BE2C (cell line): ENCODE measurements around the gene CORO2B.

ENCODE experiments used
- DNase-seq: peaks from one replicate; pipeline ENCODE4 v3.0.0-alpha.2; 2020
- H3K27me3 ChIP-seq: fragments of 250-450 bp; sonication (Bioruptor Pico); 2 replicates; pipeline ENCODE4 v1.5.1; 2020; ENCODE audit warnings: mild to moderate bottlenecking
- H3K36me3 ChIP-seq: fragments of 250-450 bp; sonication (Bioruptor Pico); 2 replicates; pipeline ENCODE4 v1.5.1; 2020; ENCODE audit warnings: mild to moderate bottlenecking
- H3K4me1 ChIP-seq: fragments of 250-450 bp; sonication (Bioruptor Pico); 2 replicates; pipeline ENCODE4 v1.5.1; 2020
- H3K4me3 ChIP-seq: 2 replicates; pipeline ENCODE4 v1.5.1; 2011; ENCODE audit warnings: low read depth, low read length
- H3K9me3 ChIP-seq: fragments of 250-450 bp; sonication (Bioruptor Pico); 2 replicates; pipeline ENCODE4 v1.5.1; 2020
- TF ChIP-seq, protein P1 (sequence below): IDR thresholded peaks from 2 replicates; pipeline ENCODE4 v1.5.1; 2012; ENCODE audit warnings: mild to moderate bottlenecking, low read depth, low read length

CORO2B gene

DNA sequence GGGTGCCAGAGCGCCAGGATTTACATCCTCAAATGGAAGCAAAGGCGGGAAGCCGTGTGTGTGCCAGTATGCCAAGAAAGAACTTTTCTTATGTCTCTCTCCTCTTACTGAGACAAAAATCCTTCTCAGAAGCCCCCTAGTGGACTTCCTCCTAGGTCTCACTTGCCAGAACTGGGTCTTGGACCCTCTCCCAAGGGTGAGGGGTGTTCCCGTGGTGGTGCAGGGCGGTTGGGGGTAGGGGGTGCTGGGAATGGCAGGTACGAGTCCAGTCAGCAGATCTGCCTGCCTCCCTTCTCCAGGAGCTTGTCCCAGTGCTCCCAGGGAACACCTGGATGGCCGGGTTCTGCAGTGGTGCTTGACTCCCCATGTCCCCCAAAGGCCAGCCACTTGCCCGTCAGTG is 52.0 kb downstream of the CORO2B start:
- H3K9me3 ChIP-seq: no peaks in the 10 kb centered on the region
- H3K4me1 ChIP-seq: peaks cover 38% of the 10 kb centered on the region
- H3K4me3 ChIP-seq: no peak overlapping the region
- TF ChIP-seq, protein P1, sequence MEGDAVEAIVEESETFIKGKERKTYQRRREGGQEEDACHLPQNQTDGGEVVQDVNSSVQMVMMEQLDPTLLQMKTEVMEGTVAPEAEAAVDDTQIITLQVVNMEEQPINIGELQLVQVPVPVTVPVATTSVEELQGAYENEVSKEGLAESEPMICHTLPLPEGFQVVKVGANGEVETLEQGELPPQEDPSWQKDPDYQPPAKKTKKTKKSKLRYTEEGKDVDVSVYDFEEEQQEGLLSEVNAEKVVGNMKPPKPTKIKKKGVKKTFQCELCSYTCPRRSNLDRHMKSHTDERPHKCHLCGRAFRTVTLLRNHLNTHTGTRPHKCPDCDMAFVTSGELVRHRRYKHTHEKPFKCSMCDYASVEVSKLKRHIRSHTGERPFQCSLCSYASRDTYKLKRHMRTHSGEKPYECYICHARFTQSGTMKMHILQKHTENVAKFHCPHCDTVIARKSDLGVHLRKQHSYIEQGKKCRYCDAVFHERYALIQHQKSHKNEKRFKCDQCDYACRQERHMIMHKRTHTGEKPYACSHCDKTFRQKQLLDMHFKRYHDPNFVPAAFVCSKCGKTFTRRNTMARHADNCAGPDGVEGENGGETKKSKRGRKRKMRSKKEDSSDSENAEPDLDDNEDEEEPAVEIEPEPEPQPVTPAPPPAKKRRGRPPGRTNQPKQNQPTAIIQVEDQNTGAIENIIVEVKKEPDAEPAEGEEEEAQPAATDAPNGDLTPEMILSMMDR: peak; percentile 30
- H3K27me3 ChIP-seq: no peaks in the 10 kb centered on the region
- no peak for DNase-seq
- no peaks in the 10 kb centered on the region for H3K36me3 ChIP-seq

DNA sequence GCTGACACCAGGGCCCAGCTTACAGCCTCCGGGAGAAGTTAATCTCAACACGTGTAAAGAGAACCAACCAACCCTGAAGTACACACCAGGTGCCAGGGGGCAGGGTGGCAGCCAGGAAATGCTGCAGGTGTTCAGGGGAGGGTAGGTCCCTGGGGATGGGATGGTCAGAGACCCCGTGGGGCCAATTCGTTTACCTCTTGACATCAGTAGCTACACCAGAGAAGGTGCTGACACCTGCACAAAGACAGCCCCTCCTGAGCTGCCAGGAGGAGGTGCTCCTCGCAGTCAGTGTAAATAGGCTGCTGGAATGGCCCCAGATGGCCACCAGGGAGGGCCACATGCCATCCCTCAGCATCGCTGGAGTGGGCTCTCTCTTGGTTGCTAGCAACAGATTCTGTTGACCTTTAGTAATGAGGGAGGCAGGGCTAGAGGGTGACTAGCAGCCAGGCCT is 52.8 kb downstream of the CORO2B start:
- Histone ChIP-seq H3K36me3 (no peaks in the 10 kb centered on the region), H3K9me3 (no peaks in the 10 kb centered on the region), H3K27me3 (no peaks in the 10 kb centered on the region), H3K4me3 (no peak overlapping the region), H3K4me1 (peaks cover 46% of the 10 kb centered on the region)
- TF ChIP-seq, protein P1: peak; percentile 28; the same call in 1 of the 2 replicates
- DNase-seq: no peak

DNA sequence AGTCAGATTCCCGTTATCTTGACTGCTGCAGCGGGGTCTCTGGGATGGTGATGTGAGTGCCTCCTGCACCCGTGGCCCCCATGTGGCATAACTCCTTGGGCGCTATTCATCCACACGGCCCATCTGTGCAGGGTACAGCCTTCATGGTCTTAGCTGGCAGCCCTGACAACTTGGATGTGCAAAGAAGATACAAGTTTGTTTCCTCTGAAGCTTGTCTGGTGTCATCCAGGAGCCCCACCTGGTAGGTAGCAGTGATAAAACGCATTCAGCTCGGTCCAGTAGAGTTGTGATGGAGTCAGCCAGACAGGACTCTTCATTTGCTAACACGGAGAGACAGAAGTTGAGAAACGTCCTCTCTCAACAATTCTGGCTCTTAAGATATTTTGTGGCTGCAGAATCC is 53.3 kb downstream of the CORO2B start:
- Histone ChIP-seq H3K4me1 (peaks cover 51% of the 10 kb centered on the region), H3K4me3 (no peak overlapping the region), H3K27me3 (no peaks in the 10 kb centered on the region), H3K9me3 (no peaks in the 10 kb centered on the region), H3K36me3 (no peaks in the 10 kb centered on the region)
- TF ChIP-seq, protein P1: no peak
- DNase-seq: no peak

DNA sequence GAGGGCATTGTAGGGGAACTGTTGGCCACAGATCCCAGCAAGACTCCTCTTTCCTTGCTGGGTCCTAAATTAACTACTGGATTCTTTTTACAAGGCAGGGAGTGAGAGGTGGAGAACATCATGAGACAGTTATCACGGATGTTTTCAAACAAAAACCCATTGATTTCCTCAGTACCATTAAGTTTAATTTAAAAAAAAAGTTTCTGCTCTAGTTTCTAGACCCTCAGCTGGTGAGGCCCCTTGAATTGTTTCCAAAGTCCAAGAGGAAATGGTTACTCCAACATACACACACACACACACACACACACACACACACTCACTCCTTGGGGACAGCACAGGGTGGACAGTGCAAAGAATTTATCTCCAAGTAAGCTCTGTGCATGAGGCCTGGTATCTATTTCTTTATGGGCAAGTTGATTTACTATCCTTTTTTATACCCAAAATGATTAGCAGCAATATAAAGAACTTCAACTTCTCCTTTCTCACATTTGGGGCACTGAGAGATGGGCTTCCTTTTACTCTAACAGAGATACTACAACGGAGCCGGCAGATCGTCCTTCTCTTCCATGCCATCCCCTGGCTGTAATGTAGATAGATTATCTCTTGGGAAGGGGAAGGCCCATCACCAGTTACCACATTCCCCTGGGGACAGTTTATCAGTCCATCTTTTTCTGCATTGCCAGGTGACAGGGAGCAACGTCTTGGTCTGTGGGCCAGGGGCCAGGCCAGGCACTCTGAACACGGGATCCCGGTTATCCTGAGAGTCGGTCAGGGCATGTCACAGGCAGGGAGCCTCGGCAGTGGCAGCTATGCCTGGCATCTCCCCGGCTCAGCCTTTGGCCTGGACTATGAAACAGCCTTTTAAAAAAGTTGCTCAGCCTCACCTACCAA is 54.7 kb downstream of the CORO2B start:
- DNase-seq: peak; percentile 65
- TF ChIP-seq, protein P1: no peak
- peaks cover 50% of the 10 kb centered on the region for H3K4me1 ChIP-seq
- no peaks in the 10 kb centered on the region for H3K36me3 ChIP-seq
- no peak overlapping the region for H3K4me3 ChIP-seq
- H3K9me3 ChIP-seq: no peaks in the 10 kb centered on the region
- no peaks in the 10 kb centered on the region for H3K27me3 ChIP-seq

DNA sequence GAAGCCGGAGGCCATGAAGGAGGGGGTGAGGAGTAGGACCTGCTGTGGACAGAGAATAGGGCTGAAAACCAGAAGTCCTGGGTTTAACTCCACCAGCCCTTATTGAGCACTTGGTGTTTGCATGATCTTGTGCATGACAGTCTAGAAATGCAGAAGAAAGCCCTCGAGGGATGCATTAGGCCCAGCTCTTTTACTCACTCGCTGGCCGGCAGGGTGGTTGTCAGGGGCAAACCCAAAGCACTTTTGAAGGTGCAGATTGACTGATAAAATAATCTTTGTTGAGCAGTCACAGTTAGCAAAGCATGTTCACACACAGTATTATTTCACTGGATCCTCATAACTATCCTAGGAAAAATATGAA is 55.3 kb downstream of the CORO2B start:
- H3K4me3 ChIP-seq: no peak overlapping the region
- no peaks in the 10 kb centered on the region for H3K27me3 ChIP-seq
- no peaks in the 10 kb centered on the region for H3K9me3 ChIP-seq
- TF ChIP-seq, protein P1: no peak
- DNase-seq: no peak
- H3K36me3 ChIP-seq: no peaks in the 10 kb centered on the region
- H3K4me1 ChIP-seq: peaks cover 44% of the 10 kb centered on the region

DNA sequence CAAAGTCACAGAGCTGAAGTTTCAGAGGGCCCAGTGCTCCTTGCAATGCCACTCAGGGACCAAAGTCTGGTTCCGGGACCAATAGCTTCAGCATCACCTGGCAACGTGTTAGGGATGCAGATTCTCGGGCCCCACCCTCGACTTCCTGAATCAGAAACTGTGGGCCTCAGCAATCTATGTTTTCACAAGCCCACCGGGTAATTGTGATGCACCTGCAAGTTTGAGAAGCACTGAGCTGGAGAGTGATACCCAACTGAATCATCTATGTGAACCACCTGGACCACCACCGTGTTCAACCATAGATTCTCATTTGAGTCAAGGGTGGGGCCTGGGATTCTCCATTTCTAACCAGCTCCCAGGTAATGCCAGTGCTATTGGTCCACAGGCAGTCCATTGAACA is 55.7 kb downstream of the CORO2B start:
- H3K4me3 ChIP-seq: no peak overlapping the region
- H3K36me3 ChIP-seq: no peaks in the 10 kb centered on the region
- H3K27me3 ChIP-seq: no peaks in the 10 kb centered on the region
- peaks cover 43% of the 10 kb centered on the region for H3K4me1 ChIP-seq
- TF ChIP-seq, protein P1: no peak
- no peak for DNase-seq
- H3K9me3 ChIP-seq: no peaks in the 10 kb centered on the region
